ENCODE data around the gene LYZL1.
"Not testable (repeated sequence)": the region's sequence is repeated elsewhere in the genome, so short reads cannot be mapped to it uniquely, and the experiment has no call there.

The LYZL1 gene

DNA sequence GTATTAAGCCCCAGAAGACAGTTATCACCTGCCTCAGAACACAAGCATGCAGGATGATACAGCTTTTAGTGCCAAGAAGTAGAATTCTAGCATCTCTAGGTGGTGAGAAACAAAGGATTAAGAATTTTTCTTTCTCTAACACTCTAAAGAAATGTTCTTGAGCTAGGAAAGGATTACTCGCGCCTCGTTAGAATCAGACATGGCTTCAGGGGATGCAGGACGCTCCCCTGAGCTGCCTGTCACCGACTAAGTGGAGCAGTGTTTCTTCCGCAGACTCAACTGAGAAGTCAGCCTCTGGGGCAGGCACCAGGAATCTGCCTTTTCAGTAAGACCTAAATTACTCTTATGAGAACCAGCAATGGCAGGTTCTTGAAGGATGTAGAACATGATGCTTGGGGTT is at the start of gene LYZL1:
Gene LYZL1 (plus strand): TSS at position 165 of the 400 bp plus-strand sequence. CDS start 2,798 bp downstream, outside the sequence.
- DNase-seq, result not testable (repeated sequence)

DNA sequence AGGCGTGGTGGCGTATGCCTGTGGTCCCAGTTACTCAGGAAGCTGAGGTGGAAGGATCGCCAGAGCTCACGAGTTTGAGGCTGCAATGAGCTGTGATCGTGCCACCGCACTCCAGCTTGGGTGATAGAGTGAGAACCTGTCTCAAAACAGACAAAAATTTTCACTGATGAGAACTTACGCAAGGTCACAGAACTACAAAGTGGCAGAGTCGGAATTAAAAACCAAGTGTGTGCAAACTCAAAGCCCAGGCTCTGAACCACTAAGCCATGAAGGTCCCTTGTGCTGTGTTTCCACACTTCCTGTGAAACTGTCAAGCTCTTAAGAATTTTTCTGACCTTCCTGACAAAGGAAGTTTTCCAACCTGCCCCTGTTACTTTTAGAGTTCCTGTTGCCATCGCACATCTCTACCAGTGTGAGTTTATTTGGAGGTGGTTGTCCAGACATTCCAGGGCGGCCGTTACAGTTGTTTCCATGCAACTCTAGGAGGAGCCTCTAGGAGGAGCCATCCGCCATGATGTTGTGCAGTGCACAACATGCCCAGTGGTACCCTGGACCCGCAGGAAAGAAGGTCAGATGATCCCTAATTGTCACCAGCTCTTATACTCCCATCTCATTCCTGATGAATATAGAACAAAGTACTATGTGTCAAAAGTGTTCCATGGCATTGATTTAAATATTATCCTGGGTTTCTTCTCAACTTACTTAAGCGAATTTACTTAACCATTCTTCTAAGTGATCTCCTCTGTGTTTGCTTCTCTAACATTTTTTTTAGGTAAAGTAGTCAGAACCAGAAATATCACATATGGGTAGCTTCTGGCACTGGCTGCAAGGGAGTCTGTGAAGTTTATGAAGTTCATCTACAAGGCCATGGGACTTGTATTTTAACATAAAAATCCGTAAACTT is 49.0 kb upstream of the LYZL1 start:
- DNase-seq, result no peak

DNA sequence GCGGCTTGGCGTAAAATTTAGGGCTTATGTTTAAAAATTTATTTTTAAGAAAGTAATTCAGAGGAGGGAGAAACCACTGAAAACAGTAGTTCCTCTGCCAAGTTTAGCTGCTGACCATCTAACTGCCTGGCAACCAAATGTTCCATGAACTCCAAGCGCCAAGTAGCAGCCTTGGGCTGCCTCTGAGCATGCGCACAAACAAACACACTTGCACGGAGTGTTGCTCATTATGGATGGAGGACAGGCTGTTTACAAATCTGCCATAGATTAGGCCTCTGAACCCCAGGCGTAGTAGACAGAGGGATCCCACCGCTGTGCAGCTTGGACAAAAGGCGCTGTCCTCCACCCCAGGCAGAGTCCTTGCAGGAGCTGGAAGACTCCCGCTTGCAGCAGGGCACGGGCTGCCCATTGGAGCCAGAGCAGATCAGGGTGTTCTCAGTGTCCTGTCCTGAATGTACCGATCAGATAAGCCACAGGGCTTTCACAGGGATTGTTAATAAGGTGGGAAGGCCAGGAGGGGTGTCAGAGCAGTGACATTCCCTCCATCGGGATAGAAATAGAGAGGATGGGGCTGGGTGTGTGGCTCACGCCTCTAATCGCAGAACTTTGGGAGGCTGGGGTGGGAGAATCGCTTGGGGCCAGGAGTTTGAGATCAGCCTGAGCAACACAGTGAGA is 47.7 kb upstream of the LYZL1 start:
- DNase-seq, result no peak

DNA sequence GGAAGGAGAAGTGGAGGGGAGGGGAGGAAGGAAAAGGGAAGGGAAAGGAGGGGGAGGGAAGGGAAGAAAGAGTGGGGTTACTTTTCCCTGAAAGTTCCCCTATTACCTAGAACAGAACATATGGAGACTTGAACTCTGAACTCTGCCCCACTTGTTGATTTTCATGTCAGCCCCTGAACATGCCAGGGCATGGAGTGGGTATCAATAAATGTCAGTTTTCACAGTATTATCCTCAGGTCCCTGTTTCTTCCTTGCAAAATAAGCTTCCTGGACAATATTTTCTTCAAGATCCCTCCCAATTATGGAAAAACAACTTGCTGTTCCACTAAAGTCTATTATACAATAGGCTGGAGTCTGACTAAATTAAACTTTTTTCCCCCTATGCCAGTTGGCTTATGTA is 46.9 kb upstream of the LYZL1 start:
- no peak for DNase-seq

DNA sequence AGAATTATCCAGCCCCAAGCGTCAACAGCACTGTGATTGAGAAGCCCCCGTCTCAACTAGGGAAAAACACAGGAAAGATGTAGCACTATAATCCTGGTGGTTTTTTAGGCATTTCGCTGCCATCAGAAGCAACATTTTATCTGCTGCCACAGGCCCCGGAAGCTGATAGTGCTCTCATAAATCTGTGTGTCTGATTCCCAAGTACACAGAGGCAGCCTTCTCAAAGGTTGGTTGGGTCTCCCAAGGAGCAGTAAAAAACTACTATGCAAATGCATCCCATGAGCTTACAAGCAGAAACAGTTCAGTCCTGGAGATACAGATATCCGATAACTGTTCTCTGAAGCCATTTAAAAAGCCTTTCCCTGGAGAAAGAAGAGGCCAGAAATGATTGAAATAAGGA is 45.8 kb upstream of the LYZL1 start:
- DNase-seq, result no peak

DNA sequence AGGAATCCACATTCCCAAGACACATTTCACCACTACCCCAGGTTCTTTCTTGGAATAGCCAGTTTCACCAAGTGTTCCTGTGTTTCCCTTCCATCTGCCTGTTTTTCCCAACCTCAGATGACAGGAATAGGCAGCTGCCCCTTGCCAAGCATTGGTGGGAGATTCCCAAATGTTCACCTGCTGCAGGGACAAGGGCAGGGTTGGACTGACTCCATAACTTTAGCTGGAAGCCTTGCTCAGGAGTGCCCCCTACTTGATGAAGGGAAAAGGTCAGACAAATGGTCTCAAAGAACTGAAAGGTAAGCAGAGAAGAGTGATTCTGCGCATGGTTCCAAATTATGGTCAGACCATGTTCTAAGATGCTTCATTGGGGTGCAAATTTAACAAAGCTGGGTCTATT is 45.1 kb upstream of the LYZL1 start:
- no peak for DNase-seq

DNA sequence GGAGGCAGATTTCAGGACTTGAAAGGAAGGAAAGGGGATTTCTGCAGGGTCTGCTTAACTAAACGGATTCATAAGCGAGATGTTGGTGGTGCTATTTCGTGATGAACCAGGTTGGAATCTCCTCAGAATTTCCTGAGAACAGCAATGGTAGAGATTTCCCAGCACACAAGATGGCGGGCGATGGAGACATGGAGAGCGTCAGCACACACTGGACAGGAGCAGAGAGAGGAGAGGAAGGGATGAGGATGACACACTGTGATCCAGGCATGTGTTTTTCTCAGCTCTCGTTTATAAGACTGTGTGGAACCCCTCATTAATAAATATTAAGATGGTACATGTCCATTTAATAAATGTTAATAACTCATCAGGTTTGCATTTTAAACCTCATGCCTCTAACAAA is 43.9 kb upstream of the LYZL1 start:
- DNase-seq, result no peak

GRCh38 chr10:29245476-29245875 is 43.4 kb upstream of the LYZL1 start:
- DNase-seq, result no peak

GRCh38 chr10:29246449-29246848 is 42.4 kb upstream of the LYZL1 start:
- no peak for DNase-seq

GRCh38 chr10:29248158-29248557 is 40.7 kb upstream of the LYZL1 start:
- DNase-seq, result no peak

- no peak for DNase-seq
These were observed 39.9 kb upstream of the LYZL1 start for GRCh38 chr10:29249018-29249417.

DNA sequence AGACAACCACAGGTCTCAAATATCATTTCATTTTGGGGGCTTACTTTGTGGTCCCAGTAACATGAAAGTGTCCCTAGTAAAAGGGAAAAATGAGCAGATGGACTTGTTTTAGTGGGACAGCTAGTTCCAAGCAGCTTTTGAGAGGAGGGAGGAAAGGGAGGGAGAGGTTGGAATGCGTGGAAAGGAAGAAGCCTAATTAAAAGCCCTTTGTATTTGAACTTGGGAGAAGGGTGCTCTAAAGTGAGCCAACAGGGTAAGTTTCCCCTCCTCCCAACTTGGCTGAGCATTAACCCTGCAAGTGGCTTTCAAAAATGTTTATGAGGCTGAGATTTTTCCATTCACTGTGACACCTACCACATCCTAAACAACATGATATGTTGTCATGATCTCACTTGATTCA is 38.8 kb upstream of the LYZL1 start:
- no peak for DNase-seq

DNA sequence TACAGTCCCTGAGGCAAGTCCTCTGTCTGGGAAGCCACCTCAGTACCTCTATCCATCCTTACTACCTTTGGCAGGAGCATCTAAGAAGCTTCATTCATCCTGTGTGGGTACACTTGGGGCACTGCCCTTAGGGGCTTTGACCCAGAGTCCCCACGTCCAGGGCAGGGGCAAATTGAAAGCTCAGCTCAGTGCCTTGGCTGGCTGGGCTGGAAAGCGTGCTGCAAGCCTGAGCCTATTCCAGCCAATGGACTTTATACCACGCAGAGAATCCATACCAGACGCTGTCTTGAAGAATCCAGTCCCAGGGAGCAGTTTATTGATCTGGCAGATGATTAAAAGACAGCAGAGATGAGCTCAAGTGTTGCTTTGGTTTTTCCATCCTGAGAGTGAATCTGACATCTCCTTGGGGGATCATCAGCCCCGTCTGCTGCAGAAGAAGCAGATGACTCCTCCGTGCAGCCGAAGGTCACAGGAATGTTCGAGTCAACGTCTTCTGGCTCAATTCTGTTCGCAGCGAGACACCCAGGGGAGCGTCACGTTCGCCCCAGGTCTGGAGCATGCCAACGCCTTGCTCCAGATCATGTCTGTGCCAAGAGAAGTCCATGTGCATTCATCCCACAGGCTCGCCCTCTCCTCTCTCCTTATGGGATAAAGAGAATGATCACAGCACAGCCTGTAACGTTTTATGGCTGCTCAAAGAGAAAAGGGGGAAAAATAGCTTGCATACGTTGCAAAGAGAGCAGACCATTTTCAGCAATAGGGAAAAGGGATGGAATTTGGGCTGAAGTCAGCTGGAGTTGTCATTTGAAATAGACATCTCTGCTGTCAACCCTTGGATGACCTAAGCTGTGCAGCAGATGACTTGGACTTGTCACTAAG is 35.8 kb upstream of the LYZL1 start:
- DNase-seq, result no peak

DNA sequence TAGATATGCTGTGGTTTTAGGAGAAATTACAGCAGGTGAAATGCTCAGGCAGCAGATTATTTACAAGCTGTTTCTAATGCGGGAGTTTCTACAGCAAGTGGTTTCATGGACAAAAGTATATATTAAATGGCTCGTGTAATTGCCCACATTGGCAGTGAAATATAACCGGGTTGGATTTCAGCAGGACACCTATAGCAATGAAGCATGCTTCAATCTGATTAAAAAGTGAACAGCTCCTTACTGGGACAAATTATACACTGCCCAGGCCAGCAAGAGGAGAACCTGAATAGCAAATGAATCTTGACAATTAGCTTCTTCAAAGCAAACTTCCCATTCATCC is 35.2 kb upstream of the LYZL1 start:
- DNase-seq, result no peak

- DNase-seq, result no peak
These were observed 34.5 kb upstream of the LYZL1 start for GRCh38 chr10:29254123-29255046.

- no peak for DNase-seq
These were observed 33.8 kb upstream of the LYZL1 start for GRCh38 chr10:29255104-29255503.

DNA sequence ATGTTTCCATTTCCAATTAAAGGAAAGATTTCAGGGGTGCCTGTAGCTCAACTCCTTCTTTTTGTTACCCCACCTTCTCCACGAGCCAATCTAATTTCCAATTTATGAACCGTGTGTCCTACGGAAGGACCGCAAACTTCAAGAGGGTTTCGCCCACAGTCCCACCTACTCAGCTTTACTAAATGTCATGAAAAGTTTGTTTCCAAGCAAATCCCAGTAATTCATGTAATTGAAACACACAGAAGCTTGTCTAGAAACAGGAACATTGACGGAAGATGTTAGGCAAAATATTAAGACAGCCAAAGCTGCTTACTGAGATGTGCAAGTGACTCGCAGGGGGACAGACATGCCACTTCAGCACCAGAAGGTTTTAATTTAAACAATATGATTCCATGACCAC is 32.9 kb upstream of the LYZL1 start:
- no peak for DNase-seq

DNA sequence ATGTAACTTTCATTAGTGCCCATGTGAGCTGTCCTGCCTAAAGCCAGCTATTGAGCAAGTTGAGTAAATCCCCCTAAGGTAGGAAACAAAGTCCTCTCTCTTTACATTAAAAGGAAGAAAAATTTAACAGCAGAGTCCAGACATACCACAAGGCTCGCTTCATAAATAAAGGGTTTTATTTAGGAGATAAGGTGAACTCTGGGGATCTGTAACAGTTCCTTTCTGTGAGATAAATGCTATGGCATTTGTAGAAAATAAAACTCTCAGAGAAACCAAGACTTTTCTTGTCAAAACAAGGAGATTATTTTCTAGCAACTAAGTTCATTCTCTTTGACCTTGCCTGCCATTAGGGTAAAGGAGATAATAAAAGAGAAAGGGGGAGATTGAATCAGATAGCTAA is 32.3 kb upstream of the LYZL1 start:
- DNase-seq, result no peak

GRCh38 chr10:29257106-29257783 is 31.6 kb upstream of the LYZL1 start:
- no peak for DNase-seq

DNA sequence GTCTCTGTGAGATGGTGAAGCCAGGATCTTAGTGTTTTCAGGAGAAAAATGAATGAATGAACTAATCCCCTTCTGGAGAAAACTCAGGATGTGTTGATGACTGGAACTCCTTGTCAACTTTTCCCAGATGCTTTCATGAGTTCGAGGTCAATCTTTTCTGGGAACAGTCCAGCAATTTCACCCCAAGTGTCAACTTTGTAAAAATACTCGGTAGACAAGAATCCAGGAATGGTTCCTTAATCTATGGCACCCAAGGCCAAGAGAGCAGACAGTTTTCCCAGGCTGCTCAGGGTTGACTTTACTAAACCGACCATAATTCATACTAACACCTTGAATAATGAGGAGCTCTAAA is 31.1 kb upstream of the LYZL1 start:
- no peak for DNase-seq

GRCh38 chr10:29259498-29259897 is 29.4 kb upstream of the LYZL1 start:
- DNase-seq, result no peak

- DNase-seq, result no peak
These were observed 25.4 kb upstream of the LYZL1 start for GRCh38 chr10:29263506-29263905.

All from CD4-positive, alpha-beta T cell treated with Interleukin-6 for 4 hours (primary cell).